Neuronal stem cell (in vitro differentiated cells): Measurements from ENCODE around the gene SFMBT2.
A peak's percentile ranks its signal among the peaks of the same experiment; 100 is the strongest.
"Not testable (repeated sequence)": the region's sequence is repeated elsewhere in the genome, so short reads cannot be mapped to it uniquely, and the experiment has no call there.

Experiments
- DNase-seq: peaks from one replicate; pipeline ENCODE4 v3.0.0-alpha.2; 2013; ENCODE audit warnings: low spot score
- H2AFZ ChIP-seq: one replicate; pipeline ENCODE4 v1.6.1; 2013; ENCODE audit warnings: mild to moderate bottlenecking, low read length, inconsistent platforms
- H2AK5ac ChIP-seq: 2 replicates; pipeline ENCODE4 v1.6.1; 2013; ENCODE audit warnings: low read depth, mild to moderate bottlenecking, inconsistent platforms, low read length, moderate library complexity, mixed read lengths
- H2BK120ac ChIP-seq: 2 replicates; pipeline ENCODE4 v1.6.1; 2013; ENCODE audit warnings: low read depth, mild to moderate bottlenecking, inconsistent platforms, low read length, moderate library complexity, mixed read lengths
- H2BK12ac ChIP-seq: one replicate; pipeline ENCODE4 v1.6.1; 2013; ENCODE audit warnings: low read length, inconsistent platforms
- H2BK15ac ChIP-seq: 2 replicates; pipeline ENCODE4 v1.6.1; 2013; ENCODE audit warnings: mild to moderate bottlenecking, low read length, inconsistent platforms, mixed read lengths
- H2BK5ac ChIP-seq: one replicate; pipeline ENCODE4 v1.6.1; 2013; ENCODE audit warnings: inconsistent platforms, mild to moderate bottlenecking, low read length, moderate library complexity
- H3K14ac ChIP-seq: one replicate; pipeline ENCODE4 v1.6.1; 2013; ENCODE audit warnings: low read length, inconsistent platforms
- H3K18ac ChIP-seq: 2 replicates; pipeline ENCODE4 v1.6.1; 2013; ENCODE audit warnings: low read length, inconsistent platforms
- H3K23ac ChIP-seq: 2 replicates; pipeline ENCODE4 v1.6.1; 2013; ENCODE audit warnings: low read depth, mild to moderate bottlenecking, mixed read lengths, low read length, inconsistent platforms; ENCODE audit not compliant: poor library complexity
- H3K27ac ChIP-seq: replicated peaks from 3 replicates; pipeline ENCODE4 v1.5.1; 2013; ENCODE audit warnings: low read length, inconsistent platforms
- H3K27me3 ChIP-seq, 3 experiments: 2 replicates each; pipeline ENCODE4 v1.6.1; 2013; ENCODE audit warnings: low read length in 3 of 3, mild to moderate bottlenecking in 2 of 3, inconsistent platforms in 1 of 3, low read depth in 1 of 3, mixed read lengths in 1 of 3, moderate library complexity in 1 of 3; ENCODE audit not compliant: control insufficient read depth in 3 of 3, insufficient read depth in 3 of 3
- H3K36me3 ChIP-seq, 2 donors: replicated peaks in 1 of 2; 2 replicates each; pipeline ENCODE4 v1.6.1; 2013; ENCODE audit warnings: low read length in 2 of 2; ENCODE audit not compliant: control insufficient read depth in 2 of 2, insufficient read depth in 2 of 2
- H3K4ac ChIP-seq: 2 replicates; pipeline ENCODE4 v1.6.1; 2013; ENCODE audit warnings: inconsistent platforms, mild to moderate bottlenecking, low read length, moderate library complexity
- H3K4me1 ChIP-seq, 2 donors: 1 replicate in 1 of 2; 2 replicates in 1 of 2; pipeline ENCODE4 v1.6.1; 2013; ENCODE audit warnings: low read length in 2 of 2, low read depth in 1 of 2; ENCODE audit not compliant: control insufficient read depth in 2 of 2, insufficient read depth in 1 of 2
- H3K4me2 ChIP-seq: one replicate; pipeline ENCODE4 v1.6.1; 2013; ENCODE audit warnings: mild to moderate bottlenecking, low read length, inconsistent platforms; ENCODE audit not compliant: insufficient read depth, poor library complexity, severe bottlenecking
- H3K4me3 ChIP-seq, 2 donors: 2 replicates each; pipeline ENCODE4 v1.5.1; 2013; ENCODE audit warnings: low read length in 2 of 2, mild to moderate bottlenecking in 2 of 2, inconsistent platforms in 1 of 2, moderate library complexity in 1 of 2
- H3K79me1 ChIP-seq: one replicate; pipeline ENCODE4 v1.6.1; 2013; ENCODE audit warnings: low read depth, mild to moderate bottlenecking, inconsistent platforms, low read length, moderate library complexity
- H3K9ac ChIP-seq: one replicate; pipeline ENCODE4 v1.6.1; 2013; ENCODE audit warnings: mild to moderate bottlenecking, low read depth, low read length, inconsistent platforms; ENCODE audit not compliant: poor library complexity
- H3K9me3 ChIP-seq, 2 donors: replicated peaks in 1 of 2; 2 replicates each; pipeline versions ENCODE3 to v1.6.1; 2013; ENCODE audit warnings: low read length in 2 of 2, mild to moderate bottlenecking in 2 of 2, inconsistent platforms in 1 of 2, low read depth in 1 of 2, mixed read lengths in 1 of 2, moderate library complexity in 1 of 2; ENCODE audit not compliant: control insufficient read depth in 2 of 2, insufficient read depth in 1 of 2
- H4K8ac ChIP-seq: one replicate; pipeline ENCODE4 v1.6.1; 2013; ENCODE audit warnings: low read depth, mild to moderate bottlenecking, inconsistent platforms, low read length, moderate library complexity
- H4K91ac ChIP-seq: one replicate; pipeline ENCODE4 v1.6.1; 2013; ENCODE audit warnings: low read length, low read depth, mild to moderate bottlenecking, inconsistent platforms; ENCODE audit not compliant: poor library complexity
- WGBS, 2 donors: extraction: QIAGEN DNeasy Blood & Tissue Kit; methylation state at CpG; one replicate each; pipeline ENCODE4 v1.1.7; 2013; ENCODE audit warnings: missing lambda C conversion rate in 2 of 2, mixed read lengths in 1 of 2; ENCODE audit not compliant: insufficient read length in 2 of 2, insufficient replicate concordance in 1 of 2; ENCODE audit errors: extremely low coverage in 2 of 2; 5-methylcytosine and 5-hydroxymethylcytosine counted together

Gene SFMBT2

DNA sequence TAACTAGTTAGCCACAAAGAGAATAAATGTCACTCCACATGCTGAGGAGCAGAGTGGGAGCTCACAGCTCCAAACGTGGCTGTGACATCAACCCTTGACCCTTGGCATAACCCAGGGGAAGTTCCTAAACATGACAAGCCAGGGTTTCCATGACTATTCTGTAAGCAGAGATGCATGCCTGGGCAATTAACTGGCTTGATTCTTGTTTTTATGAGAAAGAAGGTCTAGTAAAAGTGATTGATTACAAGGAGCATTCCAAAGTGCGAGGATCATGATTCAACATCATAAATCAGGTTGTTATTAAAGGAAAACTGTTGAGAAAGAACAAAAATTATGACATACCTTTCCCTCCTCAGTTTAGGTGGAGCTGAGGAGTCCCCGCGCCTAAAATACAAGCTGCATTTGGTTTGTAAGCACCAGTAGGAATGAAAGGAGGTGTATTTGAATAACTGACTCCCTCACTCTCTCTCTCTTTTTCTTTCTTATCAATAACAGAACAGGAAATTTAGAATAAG, 108.4 kb downstream of the SFMBT2 start:
- no peak overlapping the region for H3K27ac ChIP-seq
- H3K36me3 ChIP-seq, result no peaks in the 10 kb centered on the region
- no peak overlapping the region for H2BK5ac ChIP-seq
- H3K4me2 ChIP-seq, result no peak overlapping the region
- no peak overlapping the region for H4K8ac ChIP-seq
- H3K79me1 ChIP-seq, result no peaks in the 10 kb centered on the region
- no peak overlapping the region for H3K4me3 ChIP-seq
- H4K91ac ChIP-seq, result no peak overlapping the region
- no CpG with 5 or more reads among the region's 4 CpGs for WGBS, 2 donors
- H3K9ac ChIP-seq, result no peak overlapping the region
- H3K27me3 ChIP-seq, result no peaks in the 10 kb centered on the region
- H2BK12ac ChIP-seq, result no peak overlapping the region
- no peak overlapping the region for H2AFZ ChIP-seq
- H3K4me1 ChIP-seq, result peaks cover 9 to 12% of the 10 kb centered on the region in 2 donors
- H3K18ac ChIP-seq, result no peak overlapping the region
- peak; percentile 40 for DNase-seq
- no peaks in the 10 kb centered on the region for H3K9me3 ChIP-seq
- no peak overlapping the region for H2BK15ac ChIP-seq
- H3K4ac ChIP-seq, result no peak overlapping the region
- no peak overlapping the region for H2BK120ac ChIP-seq
- H3K23ac ChIP-seq, result no peak overlapping the region
- no peak overlapping the region for H3K14ac ChIP-seq
- H2AK5ac ChIP-seq, result no peak overlapping the region

DNA sequence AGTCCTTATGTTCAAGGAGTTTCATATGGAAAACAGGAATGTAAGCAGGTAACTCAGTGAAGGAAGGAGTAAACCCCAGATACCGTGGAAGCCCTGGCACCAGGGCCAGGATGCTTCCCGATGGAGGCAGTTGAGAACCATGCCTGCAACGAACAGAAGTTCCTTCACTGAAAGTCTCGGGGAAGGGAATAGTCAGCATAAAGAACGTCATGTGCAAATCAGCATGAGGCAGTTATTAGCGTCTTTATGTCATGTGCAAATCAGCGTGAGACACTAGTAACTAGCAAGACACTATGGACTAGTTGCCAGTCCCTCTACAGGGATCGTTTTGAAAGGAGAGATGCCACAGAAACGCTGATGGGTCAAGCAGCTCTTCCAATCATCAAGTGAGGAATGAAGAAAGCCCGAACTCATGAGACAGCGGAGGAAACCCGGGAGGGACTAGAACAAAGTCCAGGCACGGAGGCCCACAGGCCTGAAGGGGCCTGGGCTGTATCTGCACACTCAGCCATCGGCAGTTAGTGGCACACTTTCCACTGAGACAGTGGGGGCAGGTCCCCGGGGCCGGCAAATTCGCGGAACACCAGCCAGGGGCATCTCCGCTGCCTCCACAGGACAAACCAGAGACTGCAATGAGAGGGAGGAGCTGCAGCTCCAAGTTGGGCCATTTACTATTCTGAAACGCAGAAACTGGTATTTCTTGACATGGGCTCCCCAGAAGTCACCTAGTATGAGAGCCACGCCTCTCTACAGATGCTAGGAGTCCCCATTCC, 109.6 kb downstream of the SFMBT2 start:
- Histone ChIP-seq H4K91ac (no peak overlapping the region), H3K9me3 (peaks cover 0 to 3% of the 10 kb centered on the region in 2 donors), H3K4me1 (peaks cover 9 to 14% of the 10 kb centered on the region in 2 donors), H3K4ac (no peak overlapping the region), H3K4me3 (no peak overlapping the region), H3K9ac (no peak overlapping the region), H2BK12ac (no peak overlapping the region), H3K14ac (no peak overlapping the region), H2BK5ac (no peak overlapping the region), H2AFZ (no peak overlapping the region), H3K4me2 (no peak overlapping the region), H3K27ac (no peak overlapping the region), H2BK15ac (no peak overlapping the region), H3K18ac (peak overlapping the region; percentile 33), H3K36me3 (no peaks in the 10 kb centered on the region), H4K8ac (no peak overlapping the region), H3K23ac (no peak overlapping the region), H2BK120ac (no peak overlapping the region), H2AK5ac (no peak overlapping the region), H3K79me1 (no peaks in the 10 kb centered on the region), H3K27me3 (no peaks in the 10 kb centered on the region)
- WGBS, 2 donors, result no CpG with 5 or more reads among the region's 21 CpGs
- DNase-seq, result no peak

DNA sequence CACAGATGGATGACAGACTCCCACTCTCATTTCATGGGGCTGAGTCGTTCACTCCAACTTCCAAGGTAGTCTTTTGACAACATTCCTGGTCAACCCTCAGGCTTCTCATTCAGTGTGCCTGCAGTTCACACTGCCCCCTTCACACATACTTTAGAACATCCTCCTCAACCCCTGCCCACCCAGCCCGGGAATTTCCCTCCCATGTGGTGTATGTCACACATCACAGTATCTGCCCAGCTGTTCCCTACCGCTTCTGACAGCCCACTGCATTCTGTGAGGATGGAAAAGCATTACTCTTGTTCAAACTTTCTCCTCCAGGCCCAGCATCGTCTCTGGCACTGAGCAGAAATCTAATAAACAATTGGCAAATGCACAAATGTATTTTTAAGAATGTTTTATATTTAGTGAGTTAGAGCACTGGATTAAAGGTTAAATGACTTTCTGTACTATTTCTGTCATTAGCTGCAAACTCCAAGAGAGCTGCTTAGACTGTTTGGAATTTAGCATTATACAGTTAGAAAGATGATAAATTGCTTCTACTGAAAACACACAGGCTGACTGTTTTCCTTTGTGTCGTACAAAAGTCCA, 110.4 kb downstream of the SFMBT2 start:
- Histone ChIP-seq H2AK5ac (no peak overlapping the region), H3K4me2 (no peak overlapping the region), H2BK12ac (no peak overlapping the region), H3K14ac (no peak overlapping the region), H3K27me3 (no peaks in the 10 kb centered on the region), H3K4ac (no peak overlapping the region), H3K9me3 (peaks cover 0 to 3% of the 10 kb centered on the region in 2 donors), H3K36me3 (no peaks in the 10 kb centered on the region), H2BK120ac (no peak overlapping the region), H3K79me1 (no peaks in the 10 kb centered on the region), H3K4me1 (peaks cover 9 to 13% of the 10 kb centered on the region in 2 donors), H2BK5ac (no peak overlapping the region), H4K8ac (no peak overlapping the region), H3K27ac (no peak overlapping the region), H2AFZ (no peak overlapping the region), H4K91ac (no peak overlapping the region), H3K23ac (no peak overlapping the region), H3K4me3 (no peak overlapping the region), H3K9ac (no peak overlapping the region), H2BK15ac (no peak overlapping the region), H3K18ac (no peak overlapping the region)
- no peak for DNase-seq
- no CpG with 5 or more reads among the region's 5 CpGs for WGBS, 2 donors

DNA sequence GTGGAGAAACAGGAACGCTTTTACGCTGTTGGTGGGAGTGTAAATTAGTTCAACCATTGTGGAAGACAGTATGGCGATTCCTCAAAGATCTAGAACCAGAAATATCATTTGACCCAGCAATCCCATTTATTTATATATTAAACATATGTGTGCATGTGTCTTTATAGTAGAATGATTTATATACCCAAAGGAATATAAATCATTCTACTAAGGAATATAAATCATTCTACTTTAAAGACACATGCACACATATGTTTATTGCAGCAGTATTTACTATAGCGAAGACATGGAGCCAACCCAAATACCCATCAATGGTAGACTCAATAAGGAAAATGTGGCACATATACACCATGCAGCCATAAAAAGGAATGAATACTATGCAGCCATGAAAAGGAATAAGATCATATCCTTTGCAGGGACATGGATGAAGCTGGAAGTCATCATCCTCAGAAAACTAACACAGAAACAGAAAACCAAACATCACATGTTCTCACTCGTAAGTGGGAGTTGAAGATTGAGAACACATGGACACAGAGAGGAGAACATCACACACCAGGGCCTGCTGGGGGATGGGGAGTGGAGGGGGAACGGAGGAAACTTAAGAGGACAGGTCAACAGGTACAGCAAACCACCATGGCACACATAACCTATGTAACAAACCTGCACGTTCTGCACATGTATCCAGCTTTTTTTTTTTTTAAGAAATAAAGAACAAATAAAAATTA, 111.1 kb downstream of the SFMBT2 start:
- not testable (repeated sequence) for H4K91ac ChIP-seq, H3K9ac ChIP-seq, H3K27ac ChIP-seq, H2BK120ac ChIP-seq, H2AK5ac ChIP-seq, H3K4me3 ChIP-seq, H3K23ac ChIP-seq, H2AFZ ChIP-seq, H3K36me3 ChIP-seq, H2BK15ac ChIP-seq, H2BK5ac ChIP-seq, H3K4me2 ChIP-seq, H2BK12ac ChIP-seq, H4K8ac ChIP-seq, H3K79me1 ChIP-seq, H3K4ac ChIP-seq, H3K14ac ChIP-seq, H3K18ac ChIP-seq, H3K9me3 ChIP-seq, DNase-seq, H3K27me3 ChIP-seq
- H3K4me1 ChIP-seq, result peaks cover 9 to 13% of the 10 kb centered on the region in 2 donors
- no CpG with 5 or more reads among the region's 7 CpGs for WGBS, 2 donors
